Measurements from ENCODE around the gene LIMCH1. TPM values are rescaled to one million over a fixed set of nuclear protein-coding genes. Genes with fewer than 3 reads are reported as not detected.
"Not testable (repeated sequence)": the region's sequence is repeated elsewhere in the genome, so short reads cannot be mapped to it uniquely, and the experiment has no call there.

The LIMCH1 gene
- total RNA-seq, 2 experiments from 2014 or later = not detected

- CTCF ChIA-PET = interaction anchor here (1.0 to 1.4 kb wide), 2 partner anchors 15 to 365 kb away, joined by 3 to 4 read pairs; no protein-coding TSS in a partner anchor
- intact Hi-C loops (cut with micrococcal nuclease) = no loop called here
- POLR2A ChIA-PET = interaction anchor here (0.5 kb wide), 1 partner anchor 11 kb away, joined by 3 read pairs; no protein-coding TSS in a partner anchor
- DNase-seq (peak; percentile 42), ATAC-seq (no peak)
- Mint-ChIP-seq H3K4me3 (no peak overlapping the region), H3K27ac (no peak overlapping the region), H3K9me3 (no peaks in the 10 kb centered on the region), H3K27me3 (peaks cover 20% of the 10 kb centered on the region), H3K4me1 (ENCODE audit: low read depth) (no peaks in the 10 kb centered on the region), H3K36me3 (ENCODE audit: low read depth) (no peaks in the 10 kb centered on the region)
- TF ChIP-seq, protein P1, sequence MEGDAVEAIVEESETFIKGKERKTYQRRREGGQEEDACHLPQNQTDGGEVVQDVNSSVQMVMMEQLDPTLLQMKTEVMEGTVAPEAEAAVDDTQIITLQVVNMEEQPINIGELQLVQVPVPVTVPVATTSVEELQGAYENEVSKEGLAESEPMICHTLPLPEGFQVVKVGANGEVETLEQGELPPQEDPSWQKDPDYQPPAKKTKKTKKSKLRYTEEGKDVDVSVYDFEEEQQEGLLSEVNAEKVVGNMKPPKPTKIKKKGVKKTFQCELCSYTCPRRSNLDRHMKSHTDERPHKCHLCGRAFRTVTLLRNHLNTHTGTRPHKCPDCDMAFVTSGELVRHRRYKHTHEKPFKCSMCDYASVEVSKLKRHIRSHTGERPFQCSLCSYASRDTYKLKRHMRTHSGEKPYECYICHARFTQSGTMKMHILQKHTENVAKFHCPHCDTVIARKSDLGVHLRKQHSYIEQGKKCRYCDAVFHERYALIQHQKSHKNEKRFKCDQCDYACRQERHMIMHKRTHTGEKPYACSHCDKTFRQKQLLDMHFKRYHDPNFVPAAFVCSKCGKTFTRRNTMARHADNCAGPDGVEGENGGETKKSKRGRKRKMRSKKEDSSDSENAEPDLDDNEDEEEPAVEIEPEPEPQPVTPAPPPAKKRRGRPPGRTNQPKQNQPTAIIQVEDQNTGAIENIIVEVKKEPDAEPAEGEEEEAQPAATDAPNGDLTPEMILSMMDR (IDR thresholded peaks at IDR 0.05) = peak; percentile 65
Observed at GRCh38 chr4:41644288-41644914, 106.4 kb downstream of the LIMCH1 start.

DNA sequence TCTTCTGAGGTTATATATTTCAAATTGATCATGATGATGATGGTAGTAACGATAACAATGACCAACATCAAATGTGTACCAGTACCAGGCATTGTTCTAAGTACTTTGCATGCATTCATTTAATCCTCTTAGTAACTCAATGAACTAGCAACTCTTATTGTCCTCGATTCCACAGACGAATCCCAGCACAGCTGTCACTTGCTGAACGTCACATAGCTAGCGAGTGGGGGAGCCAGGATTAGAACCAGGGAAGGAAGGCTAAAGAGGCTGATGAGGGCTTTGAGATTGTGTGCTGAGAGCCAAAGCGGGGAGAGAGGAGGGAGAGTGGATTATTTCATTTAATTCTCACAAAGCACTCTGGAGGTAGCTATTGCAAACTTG, 106.9 kb downstream of the LIMCH1 start:
- ChIA-PET CTCF (interaction anchor here (1.4 kb wide), 1 partner anchor 366 kb away, joined by 4 read pairs; no protein-coding TSS in a partner anchor), POLR2A (interaction anchor here (0.5 kb wide), 1 partner anchor 11 kb away, joined by 3 read pairs; no protein-coding TSS in a partner anchor)
- no peaks in the 10 kb centered on the region for H3K9me3 Mint-ChIP-seq
- intact Hi-C loops (cut with micrococcal nuclease) = no loop called here
- TF ChIP-seq, protein P1 (IDR thresholded peaks at IDR 0.05) = no peak
- DNase-seq = no peak
- no peak overlapping the region for H3K27ac Mint-ChIP-seq
- no peaks in the 10 kb centered on the region for H3K36me3 Mint-ChIP-seq (ENCODE audit: low read depth)
- no peaks in the 10 kb centered on the region for H3K4me1 Mint-ChIP-seq (ENCODE audit: low read depth)
- no peak for ATAC-seq
- peaks cover 20% of the 10 kb centered on the region for H3K27me3 Mint-ChIP-seq
- no peak overlapping the region for H3K4me3 Mint-ChIP-seq

GRCh38 chr4:41645728-41646390, 107.9 kb downstream of the LIMCH1 start:
- ChIA-PET POLR2A (no interaction called here), CTCF (no interaction called here)
- H3K4me1 Mint-ChIP-seq (ENCODE audit: low read depth) = no peaks in the 10 kb centered on the region
- peaks cover 22% of the 10 kb centered on the region for H3K27me3 Mint-ChIP-seq
- H3K9me3 Mint-ChIP-seq = no peaks in the 10 kb centered on the region
- no peaks in the 10 kb centered on the region for H3K36me3 Mint-ChIP-seq (ENCODE audit: low read depth)
- no peak for ATAC-seq
- no peak for DNase-seq
- H3K4me3 Mint-ChIP-seq = no peak overlapping the region
- H3K27ac Mint-ChIP-seq = no peak overlapping the region
- TF ChIP-seq, protein P1 (IDR thresholded peaks at IDR 0.05) = no peak
- intact Hi-C loops (cut with micrococcal nuclease) = no loop called here

DNA sequence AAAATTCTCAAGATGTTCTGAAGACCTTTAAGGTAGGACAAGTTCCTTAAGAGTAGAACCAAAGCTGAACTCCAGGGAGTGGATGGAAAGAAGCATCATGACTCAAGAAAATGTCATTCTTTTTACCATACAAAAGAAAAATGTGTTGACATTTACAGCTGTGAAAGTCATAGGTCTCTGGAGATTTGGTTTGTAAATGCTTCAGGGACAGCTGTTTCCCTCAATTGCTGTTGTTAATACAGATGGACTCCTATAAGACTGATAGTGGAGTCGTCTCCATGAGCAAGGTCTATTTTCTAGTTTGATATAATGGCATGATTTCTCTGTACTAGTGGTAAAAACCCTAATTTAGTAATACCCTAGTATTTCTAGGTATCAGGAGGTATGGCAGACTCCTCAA, 108.9 kb downstream of the LIMCH1 start:
- H3K4me1 Mint-ChIP-seq (ENCODE audit: low read depth) = no peaks in the 10 kb centered on the region
- no peaks in the 10 kb centered on the region for H3K36me3 Mint-ChIP-seq (ENCODE audit: low read depth)
- peaks cover 22% of the 10 kb centered on the region for H3K27me3 Mint-ChIP-seq
- intact Hi-C loops (cut with micrococcal nuclease) = no loop called here
- H3K9me3 Mint-ChIP-seq = no peaks in the 10 kb centered on the region
- TF ChIP-seq, protein P1 (IDR thresholded peaks at IDR 0.05) = no peak
- ChIA-PET CTCF (interaction anchor here (1.4 to 2.3 kb wide), 2 partner anchors 14 to 366 kb away, joined by 3 to 8 read pairs; no protein-coding TSS in a partner anchor), POLR2A (no interaction called here)
- ATAC-seq = no peak
- no peak for DNase-seq
- no peak overlapping the region for H3K4me3 Mint-ChIP-seq
- H3K27ac Mint-ChIP-seq = no peak overlapping the region

DNA sequence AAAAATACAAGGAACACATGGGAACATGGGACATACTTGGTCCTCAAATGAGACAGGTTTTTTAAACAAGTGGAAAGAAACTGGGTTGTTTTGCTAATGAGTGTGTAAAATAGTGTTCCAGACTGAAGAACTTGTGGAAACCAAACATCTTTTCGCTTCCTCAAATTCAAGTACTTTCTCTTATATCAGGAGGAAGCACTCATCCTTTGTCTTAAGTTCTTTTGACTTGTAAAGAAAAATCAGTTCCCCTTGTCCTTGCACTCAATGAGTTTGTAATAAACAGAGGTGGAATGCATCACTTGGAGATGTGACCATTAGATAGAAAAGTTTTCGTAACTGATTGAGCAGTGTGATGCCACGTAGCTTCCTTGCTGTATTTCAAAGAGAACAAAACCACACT, 109.4 kb downstream of the LIMCH1 start:
- ChIA-PET POLR2A (no interaction called here), CTCF (interaction anchor here (1.4 to 2.3 kb wide), 2 partner anchors 14 to 367 kb away, joined by 3 to 8 read pairs; no protein-coding TSS in a partner anchor)
- no peak overlapping the region for H3K27ac Mint-ChIP-seq
- TF ChIP-seq, protein P1 (IDR thresholded peaks at IDR 0.05) = no peak
- intact Hi-C loops (cut with micrococcal nuclease) = no loop called here
- no peaks in the 10 kb centered on the region for H3K4me1 Mint-ChIP-seq (ENCODE audit: low read depth)
- H3K4me3 Mint-ChIP-seq = no peak overlapping the region
- H3K9me3 Mint-ChIP-seq = no peaks in the 10 kb centered on the region
- DNase-seq (no peak), ATAC-seq (no peak)
- H3K27me3 Mint-ChIP-seq = peaks cover 22% of the 10 kb centered on the region
- no peaks in the 10 kb centered on the region for H3K36me3 Mint-ChIP-seq (ENCODE audit: low read depth)

DNA sequence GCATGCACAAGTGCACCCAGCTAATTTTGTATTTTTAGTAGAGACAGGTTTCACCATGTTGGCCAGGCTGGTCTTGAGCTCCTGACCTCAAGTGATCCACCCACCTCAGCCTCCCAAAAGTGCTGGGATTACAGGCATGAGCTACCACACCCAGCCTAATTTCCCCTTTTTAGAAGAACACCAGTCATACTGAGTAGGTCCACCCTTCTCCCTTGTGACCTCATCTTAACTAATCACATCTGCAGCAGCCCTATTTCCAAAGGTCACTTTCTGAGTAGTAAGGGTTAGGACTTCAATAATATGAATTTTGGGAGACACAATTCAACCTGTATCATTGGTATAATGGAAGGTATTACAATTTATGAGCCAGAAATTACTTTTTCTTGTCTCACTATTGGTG, 113.2 kb downstream of the LIMCH1 start:
- H3K4me1 Mint-ChIP-seq (ENCODE audit: low read depth); H3K9me3 Mint-ChIP-seq; POLR2A ChIA-PET; H3K36me3 Mint-ChIP-seq (ENCODE audit: low read depth); DNase-seq; intact Hi-C loops (cut with micrococcal nuclease); H3K27me3 Mint-ChIP-seq; H3K27ac Mint-ChIP-seq; ATAC-seq; H3K4me3 Mint-ChIP-seq: not testable (repeated sequence)
- CTCF ChIA-PET = interaction anchor here (1.6 kb wide), 1 partner anchor 10 kb away, joined by 10 read pairs; no protein-coding TSS in a partner anchor
